GM19452 (cell line): Measurements from ENCODE around the gene SCUBE1.

Experiments
- ATAC-seq: cut with Tn5 transposase; IDR thresholded peaks from one replicate; pipeline ENCODE4 v1.9.1; 2021; ENCODE audit not compliant: unreplicated experiment

The SCUBE1 gene

GRCh38 chr22:43262990-43263644 is 80.1 kb downstream of the SCUBE1 start:
- peak; percentile 32 for ATAC-seq

DNA sequence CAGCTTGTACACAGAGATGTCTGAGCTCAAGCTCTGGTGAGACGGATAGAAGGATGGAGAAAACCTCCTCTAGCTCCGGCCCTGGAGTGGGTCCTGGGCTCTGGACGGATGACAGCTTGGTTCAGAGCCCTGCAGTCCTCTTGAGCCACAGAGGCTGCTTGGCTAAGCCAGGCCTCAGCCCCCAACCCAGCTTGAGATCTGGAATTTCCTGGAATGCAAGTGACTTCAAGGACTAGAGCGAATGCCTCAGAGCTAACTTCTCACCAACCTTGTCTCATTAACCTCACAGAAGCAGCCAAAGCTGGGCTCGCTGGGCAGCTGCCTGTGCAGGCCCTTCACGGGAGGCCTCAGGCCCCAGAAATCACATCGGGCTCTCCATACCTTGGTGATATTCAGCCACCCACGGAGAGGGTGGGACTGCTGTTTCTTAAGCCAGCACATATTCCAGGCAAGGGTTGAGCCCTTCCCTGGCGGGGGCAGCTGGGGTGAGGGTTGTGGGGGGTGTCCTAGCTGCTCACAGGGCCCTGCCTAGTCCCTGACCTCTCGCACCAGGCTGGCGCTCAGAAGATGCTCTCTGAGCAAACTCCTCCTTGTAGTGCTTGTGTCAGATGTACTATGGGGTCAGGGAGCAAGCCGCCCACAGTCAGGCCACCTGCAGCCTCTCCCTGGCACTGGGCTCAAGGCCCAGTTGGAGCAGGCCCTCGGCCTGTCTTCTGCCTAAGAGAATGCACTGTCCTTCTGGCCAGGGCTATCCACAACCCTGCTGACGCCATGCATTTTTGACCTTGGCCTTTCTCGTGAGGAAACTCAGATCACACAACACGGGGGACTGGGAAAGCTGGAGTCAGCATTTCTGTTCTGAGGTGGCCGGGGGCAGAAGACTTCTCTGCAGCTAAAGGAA is 82.6 kb downstream of the SCUBE1 start:
- no peak for ATAC-seq

GRCh38 chr22:43257961-43258360 is 85.2 kb downstream of the SCUBE1 start:
- ATAC-seq, result no peak

DNA sequence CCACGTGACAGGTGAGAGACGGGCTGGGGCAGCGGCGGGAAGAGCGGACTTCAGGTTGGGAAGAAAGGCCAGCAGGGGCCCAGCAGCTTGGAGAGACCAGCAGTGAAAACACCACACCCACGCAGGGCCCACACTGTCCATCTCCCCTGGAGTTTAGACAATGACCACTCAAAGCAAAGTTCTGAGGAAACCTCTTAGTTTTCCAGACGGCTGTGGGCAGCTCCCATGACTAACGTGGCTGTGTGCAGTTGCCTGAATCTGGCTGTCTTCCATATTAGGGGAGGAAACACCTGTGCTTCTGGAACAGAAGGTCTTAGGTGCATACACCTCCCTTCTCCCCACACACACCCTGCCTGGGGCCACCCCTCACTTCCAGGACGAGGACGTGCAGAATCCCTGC is 85.6 kb downstream of the SCUBE1 start:
- ATAC-seq, result no peak

DNA sequence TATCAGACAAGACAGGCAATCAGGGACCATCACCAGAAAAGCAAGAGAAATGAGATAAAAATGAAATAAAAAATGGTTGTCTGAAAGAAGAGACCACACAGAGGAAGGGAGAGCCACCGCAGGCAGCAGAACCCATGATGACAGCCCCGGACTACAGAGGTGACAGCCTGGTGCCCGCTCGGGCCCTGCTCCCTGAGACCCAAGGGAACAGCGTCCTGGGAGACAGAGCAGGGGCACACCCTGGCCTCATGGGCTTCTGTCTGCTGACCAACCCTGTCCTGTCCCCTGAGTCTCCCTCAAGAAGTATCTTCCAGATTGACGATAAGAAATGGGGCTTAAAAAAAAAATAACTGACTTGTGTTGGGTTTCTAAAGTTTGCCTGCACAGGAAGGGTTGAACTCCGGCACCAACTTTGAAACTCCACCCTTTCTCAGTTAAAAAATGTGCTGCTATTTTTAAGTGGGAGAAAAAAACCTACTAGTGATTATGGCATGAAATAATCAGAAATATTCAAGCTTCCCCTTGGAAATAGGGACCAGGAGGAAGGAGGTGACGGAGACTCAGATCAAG is 86.1 kb downstream of the SCUBE1 start:
- no peak for ATAC-seq

GRCh38 chr22:43256569-43256968 is 86.6 kb downstream of the SCUBE1 start:
- no peak for ATAC-seq

- no peak for ATAC-seq
These were observed 87.9 kb downstream of the SCUBE1 start for GRCh38 chr22:43255299-43255698.

GRCh38 chr22:43253839-43254238 is 89.3 kb downstream of the SCUBE1 start:
- ATAC-seq, result no peak

DNA sequence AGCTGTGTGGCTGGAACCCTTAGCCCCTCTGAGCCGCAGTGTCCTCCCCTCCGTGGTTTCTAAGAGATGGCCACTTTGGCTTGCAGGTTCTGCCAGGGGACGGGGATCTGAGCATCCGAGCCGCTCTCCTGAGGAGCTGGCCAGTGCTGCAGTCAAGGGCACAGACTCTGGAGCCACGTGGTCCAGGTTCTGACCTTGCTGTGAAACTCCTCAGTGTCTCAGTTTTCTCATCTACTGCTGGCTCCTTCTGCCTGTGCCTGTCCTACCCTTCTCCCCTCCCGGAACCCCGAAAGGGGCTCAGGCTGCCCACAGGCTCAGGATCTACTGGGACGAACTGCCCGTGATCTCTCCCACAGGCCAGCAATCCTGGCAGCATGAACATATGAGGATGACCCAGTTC is 90.9 kb downstream of the SCUBE1 start:
- ATAC-seq, result no peak

- ATAC-seq, result no peak
These were observed 93.2 kb downstream of the SCUBE1 start for GRCh38 chr22:43249789-43250471.

GRCh38 chr22:43247546-43248260 is 95.5 kb downstream of the SCUBE1 start:
- ATAC-seq, result no peak

- no peak for ATAC-seq
These were observed 97.0 kb downstream of the SCUBE1 start for GRCh38 chr22:43246188-43246587.

GRCh38 chr22:43245717-43246116 is 97.5 kb downstream of the SCUBE1 start:
- no peak for ATAC-seq

DNA sequence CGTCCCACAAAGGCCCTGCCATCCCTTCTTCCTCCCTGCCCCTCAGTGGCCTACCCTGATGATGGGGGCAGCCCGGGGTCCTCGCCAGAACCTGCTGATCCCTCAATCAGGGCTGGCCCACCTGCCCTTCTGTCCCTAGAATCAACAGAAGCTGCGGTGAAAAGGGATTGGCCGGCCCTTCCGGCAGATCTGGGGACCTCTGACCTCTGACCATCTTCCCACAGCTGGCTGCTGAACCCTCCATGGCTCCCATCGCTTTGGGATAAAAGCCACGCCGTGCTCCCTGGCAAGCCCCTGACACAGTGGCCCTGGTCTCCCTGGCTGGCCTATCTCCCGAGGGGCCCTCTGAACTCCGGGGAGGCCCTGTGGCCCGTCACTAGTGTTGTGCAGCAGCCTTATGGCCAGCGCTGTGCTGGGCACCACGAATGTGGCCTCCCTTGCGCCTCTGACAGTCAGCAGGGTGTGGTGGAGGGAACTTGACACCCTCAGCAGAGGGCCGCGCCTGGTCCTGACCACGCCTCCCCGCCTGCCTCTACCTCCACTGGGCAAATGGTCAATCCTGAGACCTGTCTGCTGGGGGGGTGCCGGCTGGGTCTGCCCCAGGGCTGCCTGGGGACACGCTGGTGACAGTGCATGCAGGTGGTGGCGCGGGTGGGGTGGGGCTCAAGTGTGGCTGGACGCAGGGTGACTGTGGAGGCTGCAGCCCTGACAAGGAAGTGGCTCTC is 98.2 kb downstream of the SCUBE1 start:
- no peak for ATAC-seq

DNA sequence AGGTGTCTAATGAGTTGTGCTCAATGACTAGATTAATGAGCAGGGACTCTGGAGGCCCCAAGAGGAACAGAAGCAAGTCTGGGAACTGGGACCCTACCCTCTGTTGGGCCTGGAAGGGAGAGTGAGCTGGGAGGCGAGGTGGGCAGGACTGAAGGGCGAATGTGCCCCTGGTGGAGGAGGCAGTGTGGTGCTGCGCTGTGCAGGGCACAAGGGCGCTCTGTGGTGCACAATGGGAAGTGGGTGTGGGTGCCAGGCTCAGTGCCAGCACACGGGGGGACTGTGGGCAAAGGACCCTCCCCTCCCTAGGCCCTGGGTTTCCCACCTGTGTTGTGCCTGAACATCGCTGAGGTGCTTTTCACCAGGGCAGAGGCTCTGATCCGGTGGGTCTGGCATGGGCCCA is 98.8 kb downstream of the SCUBE1 start:
- ATAC-seq, result no peak

DNA sequence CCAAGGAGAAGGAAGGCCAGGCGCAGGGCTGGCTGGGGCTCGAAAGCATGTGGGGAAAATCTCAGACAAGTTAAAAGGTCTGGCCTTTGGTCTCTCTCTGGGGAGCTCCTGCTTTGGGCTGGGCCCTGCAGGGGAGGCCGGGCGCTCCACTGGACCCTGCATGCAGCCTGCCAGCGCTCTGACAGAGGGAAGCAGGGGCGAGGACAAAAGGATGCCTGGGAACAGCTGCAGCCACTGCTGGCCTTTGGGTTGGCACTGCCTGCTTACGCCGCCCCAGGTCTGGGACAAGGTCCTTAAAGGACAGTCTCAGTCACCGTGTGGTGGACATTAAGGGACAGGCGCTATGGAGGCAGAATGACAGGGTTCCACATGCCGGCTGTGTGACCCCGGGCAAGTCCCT is 99.8 kb downstream of the SCUBE1 start:
- no peak for ATAC-seq

DNA sequence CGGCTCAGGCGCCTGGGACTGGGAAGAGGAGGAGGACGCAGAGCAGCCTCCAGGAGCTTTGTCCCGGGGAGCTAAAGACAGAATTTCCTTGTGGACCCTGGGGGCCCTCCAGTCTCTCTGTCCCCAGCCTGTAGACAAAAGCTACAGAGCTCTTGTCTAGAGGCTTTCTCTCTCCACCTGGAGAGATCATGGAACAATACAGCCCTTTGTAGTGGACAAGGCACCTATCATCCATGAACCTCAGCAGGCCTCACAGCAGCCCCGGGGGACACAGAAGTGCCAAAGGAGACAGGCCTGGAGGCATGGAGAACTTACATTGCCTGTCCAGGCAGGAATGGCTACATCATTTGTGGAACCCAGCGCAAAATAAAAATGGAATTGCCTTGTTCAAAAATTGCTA is 100.5 kb downstream of the SCUBE1 start:
- no peak for ATAC-seq

DNA sequence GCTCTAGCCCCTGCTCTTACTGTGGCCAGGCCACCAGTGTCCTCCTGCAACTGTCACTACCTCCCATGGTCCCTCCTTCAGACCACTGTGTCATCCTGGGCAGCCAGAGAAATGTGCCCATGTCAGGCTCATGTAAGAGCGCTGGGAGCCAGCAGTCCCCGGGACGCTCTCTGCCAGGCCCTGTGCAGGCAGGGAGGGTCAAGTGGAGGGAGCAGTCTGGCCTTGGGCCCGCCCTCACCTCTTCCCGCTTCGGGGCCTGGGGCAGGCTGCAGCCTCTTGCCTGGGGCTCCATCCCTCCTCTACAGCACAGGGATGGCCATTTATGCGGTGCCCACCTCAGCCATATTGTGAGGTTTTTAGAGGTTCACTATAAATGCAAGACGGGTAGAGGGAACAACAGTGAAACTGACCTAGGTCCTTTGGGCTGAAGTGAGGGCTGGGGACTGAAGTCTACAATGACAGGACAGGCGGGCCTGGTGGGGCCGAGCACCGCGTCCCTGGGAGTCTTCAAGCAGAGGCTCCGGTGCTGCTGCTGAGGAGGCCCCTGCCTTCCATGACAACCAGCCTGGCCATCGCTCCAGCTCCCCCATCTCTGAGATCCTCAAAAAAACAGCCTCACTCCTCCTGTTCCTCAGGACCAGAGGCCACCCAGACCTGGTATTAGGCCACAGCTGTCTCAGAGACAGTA is 101.3 kb downstream of the SCUBE1 start:
- no peak for ATAC-seq

DNA sequence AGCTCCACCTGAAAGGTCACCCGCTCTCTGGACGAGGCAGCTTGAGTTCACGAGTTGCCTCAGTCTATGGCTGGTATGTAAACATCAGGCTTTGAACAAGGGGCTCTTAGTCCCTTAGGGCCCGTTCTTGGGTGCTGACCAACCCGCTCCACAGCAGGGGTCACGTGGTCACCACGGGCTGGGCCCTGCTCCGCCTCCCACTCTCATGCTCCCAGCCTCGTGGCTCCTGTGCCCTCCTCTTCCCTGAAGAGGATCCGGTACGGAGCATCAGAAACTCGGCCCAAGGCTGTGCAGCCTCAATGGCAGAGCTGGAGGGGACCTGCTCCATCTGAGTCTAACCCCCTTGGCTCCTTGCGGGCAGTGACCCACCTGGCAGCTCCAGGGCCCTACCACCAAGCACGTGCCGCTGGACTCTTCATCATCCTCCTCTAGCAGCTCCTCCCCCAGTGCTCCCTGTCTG is 102.0 kb downstream of the SCUBE1 start:
- no peak for ATAC-seq

DNA sequence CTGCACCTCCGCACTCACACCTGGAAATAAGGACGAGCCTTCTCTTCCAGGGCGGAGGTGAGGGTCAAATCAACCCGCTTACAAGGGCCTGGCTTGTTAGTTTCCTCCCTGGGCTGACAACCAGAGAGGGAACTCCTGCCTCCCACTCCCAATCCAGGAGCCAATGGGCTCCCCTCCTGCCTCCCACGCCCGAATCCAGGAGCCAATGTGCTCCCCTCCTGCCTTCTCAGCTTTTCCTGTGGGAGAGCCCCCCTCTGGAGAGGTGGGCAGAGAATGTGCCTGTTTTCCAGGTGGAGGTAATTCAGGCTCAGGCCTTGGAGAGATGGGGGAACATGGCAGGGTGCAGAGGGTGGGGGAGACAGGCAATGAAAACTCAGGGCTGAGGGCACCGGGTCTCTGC is 102.6 kb downstream of the SCUBE1 start:
- ATAC-seq, result no peak
